Kidney (tissue), 14 donors: ENCODE data around the gene UGT1A5. TPM values are rescaled to one million over a fixed set of nuclear protein-coding genes. Genes with fewer than 3 reads are reported as not detected.

ENCODE experiments used
- DNase-seq, 5 donors: peaks; one replicate each; pipeline ENCODE4 v3.0.0-alpha.2; 2013 to 2020
- FAIRE-seq: peaks from 2 replicates; lab custom pipeline; 2012; peaks lifted over from hg19 to GRCh38; lab: Jason Lieb, UNC
- H3K27ac ChIP-seq, 2 donors: one replicate each; pipeline ENCODE4 v1.7.0; 2013; ENCODE audit warnings: low read depth in 2 of 2, low read length in 2 of 2, inconsistent platforms in 1 of 2
- H3K27me3 ChIP-seq: one replicate; pipeline ENCODE4 v1.7.1; 2013; ENCODE audit warnings: low read length, inconsistent platforms; ENCODE audit not compliant: control insufficient read depth, insufficient read depth
- H3K36me3 ChIP-seq, 3 donors: one replicate each; pipeline versions ENCODE4 v1.7.0 to v1.7.1; 2013; ENCODE audit warnings: low read length in 3 of 3, control low read depth in 1 of 3, inconsistent platforms in 1 of 3; ENCODE audit not compliant: insufficient read depth in 3 of 3, control insufficient read depth in 2 of 3
- H3K4me1 ChIP-seq, 3 donors: one replicate each; pipeline versions ENCODE4 v1.7.0 to v1.7.1; 2013; ENCODE audit warnings: low read length in 3 of 3, inconsistent platforms in 1 of 3, low read depth in 1 of 3; ENCODE audit not compliant: control insufficient read depth in 2 of 3, insufficient read depth in 2 of 3
- H3K4me3 ChIP-seq, 3 donors: one replicate each; pipeline versions ENCODE4 v1.7.0 to v1.8.1; 2013; ENCODE audit warnings: low read length in 3 of 3, control low read depth in 1 of 3, inconsistent platforms in 1 of 3
- H3K9ac ChIP-seq, 3 donors: one replicate each; pipeline versions ENCODE4 v1.7.0 to v1.7.1; 2013; ENCODE audit warnings: low read length in 3 of 3, control low read depth in 1 of 3, inconsistent platforms in 1 of 3
- H3K9me3 ChIP-seq, 3 donors: one replicate each; pipeline versions ENCODE4 v1.7.0 to v1.7.1; 2013; ENCODE audit warnings: low read length in 3 of 3, control low read depth in 1 of 3, inconsistent platforms in 1 of 3; ENCODE audit not compliant: control insufficient read depth in 2 of 3, insufficient read depth in 1 of 3
- CTCF ChIP-seq: IDR thresholded peaks from 3 replicates; pipeline ENCODE4 v1.5.1; 2012; ENCODE audit warnings: mild to moderate bottlenecking, moderate library complexity, borderline replicate concordance; ENCODE audit not compliant: insufficient read depth; ENCODE audit errors: extremely low read depth
- intact Hi-C: fragments of 100-400 bp; cut with DNase I; formaldehyde crosslinking; loops from one replicate; pipeline ENCODE4 v1.11.1; 2022
- polyA plus RNA-seq: library from polyadenylated mRNA; stranded (reverse); fragments of 350-450 nt; fragmentation: Illumina TruSeq; extraction: RNeasy Lipid Tissue Mini Kit (QIAGEN cat#74804); gene quantifications from one replicate; pipeline ENCODE4 v1.2.3, GENCODE V29; 2014; ENCODE audit warnings: low read depth, low replicate concordance; ENCODE audit not compliant: insufficient read depth
- total RNA-seq: library from RNA; stranded (reverse); fragmentation: NEBNext Ultra II Directional; extraction: Animal tissue kit (Norgen Biotek cat#: 25700); gene quantifications from one replicate; pipeline ENCODE4 v1.2.1, GENCODE V29; 2021
- donor health status: control.
- donor health status: control.
- donor health status: control.
- donor health status: control.
- donor health status: control.
- donor health status: DM: yes; HTN: yes; CAD: no.
- donor health status: Normal renal cell carcinoma (clear cell type).

UGT1A5 gene
- total and polyA plus RNA-seq, 2 donors from 2014 or later = 2.1 TPM; not detected in 1

GRCh38 chr2:233708942-233709341 lies 3.8 kb upstream of the UGT1A5 start:
- FAIRE-seq = no peak
- Histone ChIP-seq H3K9me3 (no peaks in the 10 kb centered on the region), H3K27ac (no peak overlapping the region), H3K9ac (no peak overlapping the region), H3K36me3 (peaks cover 0 to 4% (median 0%) of the 10 kb centered on the region in 3 donors), H3K27me3 (no peaks in the 10 kb centered on the region), H3K4me1 (peaks cover 0 to 19% (median 7%) of the 10 kb centered on the region in 3 donors), H3K4me3 (no peak overlapping the region)
- DNase-seq = no peak
- intact Hi-C loops = no loop called here
- no peak for TF ChIP-seq CTCF

GRCh38 chr2:233711312-233712008 lies 1.2 kb upstream of the UGT1A5 start:
- no peaks in the 10 kb centered on the region for H3K9me3 ChIP-seq
- peaks cover 0 to 12% (median 4%) of the 10 kb centered on the region in 3 donors for H3K4me1 ChIP-seq
- TF ChIP-seq CTCF = peak; percentile 69
- no peak overlapping the region for H3K27ac ChIP-seq
- intact Hi-C loops = no loop called here
- no peaks in the 10 kb centered on the region for H3K27me3 ChIP-seq
- no peak overlapping the region for H3K9ac ChIP-seq
- H3K4me3 ChIP-seq = no peak overlapping the region
- peaks cover 0 to 4% (median 0%) of the 10 kb centered on the region in 3 donors for H3K36me3 ChIP-seq
- FAIRE-seq = no peak
- DNase-seq = peak; percentile 69 to 91 (median 83)

- Histone ChIP-seq H3K9me3 (no peaks in the 10 kb centered on the region), H3K36me3 (peaks cover 0 to 8% (median 0%) of the 10 kb centered on the region in 3 donors), H3K4me1 (peaks cover 0 to 4% (median 0%) of the 10 kb centered on the region in 3 donors), H3K27me3 (no peaks in the 10 kb centered on the region), H3K4me3 (no peak overlapping the region), H3K27ac (no peak overlapping the region), H3K9ac (no peak overlapping the region)
- intact Hi-C loops = no loop called here
- no peak for TF ChIP-seq CTCF
- DNase-seq = no peak
- no peak for FAIRE-seq
Observed at GRCh38 chr2:233713262-233713615, 532 bp downstream of the UGT1A5 start.
